ENCODE data around the gene CFB. TPM values are rescaled to one million over a fixed set of nuclear protein-coding genes. Genes with fewer than 3 reads are reported as not detected.
A peak's percentile ranks its signal among the peaks of the same experiment; 100 is the strongest.

The CFB gene
- total and polyA plus RNA-seq, 2 of the 13 experiments (the other 11 are each of a cell fraction or from before 2014, with no cell fraction given), result 171 to 513 TPM

DNA sequence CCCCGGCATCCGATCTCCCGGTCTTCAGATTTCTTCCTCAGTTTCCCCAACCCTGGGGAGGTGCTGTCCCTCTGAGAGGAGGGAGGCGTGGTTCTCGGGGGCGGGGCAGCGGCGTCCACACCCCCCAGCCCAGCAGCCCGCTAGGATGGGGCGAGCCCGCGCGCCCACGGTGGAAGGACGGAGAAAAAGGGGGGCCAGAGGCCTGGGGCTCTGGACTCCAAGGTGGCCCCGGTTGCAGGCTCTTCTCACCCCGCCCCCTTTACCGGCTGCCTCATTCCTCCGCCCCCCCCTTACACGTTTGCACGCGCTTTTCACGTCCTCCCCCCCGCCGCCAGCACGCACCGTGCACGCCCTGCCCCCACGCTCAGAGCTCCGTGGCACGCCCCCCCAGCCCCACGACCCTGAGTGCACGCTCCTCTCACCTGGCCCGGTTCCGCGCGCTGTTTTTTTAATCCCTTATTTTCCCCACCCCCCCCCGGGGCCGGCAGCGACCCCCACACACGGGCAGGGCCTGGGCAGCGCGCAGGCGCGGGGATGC, 44.4 kb upstream of the CFB start (continued):
- TF ChIP-seq ARNTL (CRISPR knock-in tag; IDR thresholded peaks at IDR 0.05), result 0 out of 2 replicates have a peak, but pooled peaks have one; percentile 29
- no peak for TF ChIP-seq ZNF552 (CRISPR knock-in tag; IDR thresholded peaks at IDR 0.05; ENCODE audit: borderline replicate concordance)
- TF ChIP-seq ZNF317 (CRISPR knock-in tag; IDR thresholded peaks at IDR 0.05), result no peak
- TF ChIP-seq PHF5A (CRISPR knock-in tag; IDR thresholded peaks at IDR 0.05; ENCODE audit: low read depth, unreplicated experiment), result no peak
- no peak for TF ChIP-seq MATR3 (CRISPR knock-in tag; IDR thresholded peaks at IDR 0.05)
- no peak for TF ChIP-seq ZNF674 (CRISPR knock-in tag; IDR thresholded peaks at IDR 0.05; ENCODE audit: low read depth)
- no peak for TF ChIP-seq TFDP2 (CRISPR knock-in tag; IDR thresholded peaks at IDR 0.05)
- TF ChIP-seq ZNF367 (CRISPR knock-in tag; IDR thresholded peaks at IDR 0.05; ENCODE audit: borderline replicate concordance), result no peak
- TF ChIP-seq ZFP91 (CRISPR knock-in tag; IDR thresholded peaks at IDR 0.05; ENCODE audit: borderline replicate concordance), result 0 out of 2 replicates have a peak, but pooled peaks have one; percentile 38
- TF ChIP-seq RBFOX2 (IDR thresholded peaks at IDR 0.05; ENCODE audit: low read depth, low read length), result peak; percentile 39
- 0 out of 2 replicates have a peak, but pooled peaks have one; percentile 10 for TF ChIP-seq ZBTB42 (CRISPR knock-in tag; IDR thresholded peaks at IDR 0.05)
- no peak for TF ChIP-seq ZFP36 (IDR thresholded peaks at IDR 0.05; ENCODE audit: borderline replicate concordance, low read depth, low read length, partially characterized antibody)
- TF ChIP-seq ZNF598 (CRISPR knock-in tag; IDR thresholded peaks at IDR 0.05; ENCODE audit: borderline replicate concordance), result no peak
- no peak for TF ChIP-seq SNRNP70 (IDR thresholded peaks at IDR 0.05; ENCODE audit: low read depth, low read length)
- TF ChIP-seq JARID2 (CRISPR knock-in tag; IDR thresholded peaks at IDR 0.05; ENCODE audit: insufficient replicate concordance), result no peak
- peak; percentile 45; the same call in 1 of the 2 replicates for TF ChIP-seq KDM5B (CRISPR knock-in tag; IDR thresholded peaks at IDR 0.05; ENCODE audit: borderline replicate concordance)
- no peak for TF ChIP-seq ARNT2 (CRISPR knock-in tag; IDR thresholded peaks at IDR 0.05; ENCODE audit: low read depth)
- TF ChIP-seq RNF2 (conservative IDR thresholded peaks at IDR 0.05; ENCODE audit: low read depth), result no peak
- TF ChIP-seq TBX2 (CRISPR knock-in tag; IDR thresholded peaks at IDR 0.05; ENCODE audit: borderline replicate concordance), result no peak
- TF ChIP-seq CREB1 (IDR thresholded peaks at IDR 0.05), result no peak
- TF ChIP-seq CREB1 (CRISPR knock-in tag; IDR thresholded peaks at IDR 0.05), result no peak
- TF ChIP-seq HIVEP1 (CRISPR knock-in tag; IDR thresholded peaks at IDR 0.05), result 0 out of 2 replicates have a peak, but pooled peaks have one; percentile 17
- no peak for TF ChIP-seq ZNF138 (CRISPR knock-in tag; IDR thresholded peaks at IDR 0.05; ENCODE audit: low read depth)
- TF ChIP-seq NR3C1 (CRISPR knock-in tag; IDR thresholded peaks at IDR 0.05), result no peak
